GOT3 (cell line): ENCODE results near the gene MRRF.

Source experiments
- DNase-seq: peaks from one replicate; lab custom pipeline; 2025; ENCODE audit warnings: mixed read lengths; lab: John Stamatoyannopoulos, UW

Gene MRRF

DNA sequence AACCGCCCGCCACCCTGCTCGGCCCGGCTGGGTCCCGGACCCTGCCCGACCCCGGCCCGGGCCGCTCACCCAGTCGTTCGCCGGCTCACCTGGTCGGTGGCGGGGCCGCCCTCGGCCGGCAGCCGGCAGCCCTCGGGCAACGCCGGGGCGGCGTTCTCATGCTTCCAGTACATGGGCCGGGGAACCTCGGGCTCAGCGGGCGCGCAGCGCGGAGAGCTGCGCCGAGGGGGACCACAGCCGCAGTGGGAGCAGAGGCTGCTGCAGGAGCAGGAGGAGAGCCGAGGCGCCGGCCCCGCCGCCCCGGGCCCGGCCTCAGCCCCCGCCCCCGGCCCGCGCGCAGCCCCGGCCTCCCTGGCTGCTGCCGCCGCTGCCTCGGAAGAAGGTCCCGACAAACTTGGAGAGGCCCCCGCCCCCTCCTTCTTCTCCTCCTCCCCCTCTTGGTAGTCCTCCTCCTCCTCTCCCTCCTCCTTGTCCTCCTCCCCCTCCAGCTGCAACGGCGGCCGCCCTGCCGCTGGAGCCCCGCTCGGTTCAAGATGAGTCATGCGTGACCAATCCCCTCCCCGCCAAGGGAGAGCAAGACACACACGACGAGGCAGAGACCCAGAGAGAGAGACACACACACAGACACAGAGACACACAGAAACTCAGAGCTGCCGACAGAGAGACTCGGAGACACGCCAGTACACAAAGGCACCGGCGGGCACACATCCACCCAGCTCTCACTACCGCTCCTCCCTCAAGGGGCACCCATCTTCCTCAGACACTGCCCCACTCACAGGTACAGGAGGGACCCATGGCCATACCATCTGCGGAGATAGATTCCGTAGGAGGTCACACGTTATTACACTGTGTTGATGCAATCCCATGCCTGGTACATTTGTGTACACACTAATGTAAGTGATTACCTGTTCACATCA lies 35.9 kb upstream of the MRRF start, which contains the start of gene LHX6:
Gene LHX6 (minus strand): TSS at position 390 of the 917 bp plus-strand sequence. CDS start 217 bp downstream, at position 173.
- no peak for DNase-seq

DNA sequence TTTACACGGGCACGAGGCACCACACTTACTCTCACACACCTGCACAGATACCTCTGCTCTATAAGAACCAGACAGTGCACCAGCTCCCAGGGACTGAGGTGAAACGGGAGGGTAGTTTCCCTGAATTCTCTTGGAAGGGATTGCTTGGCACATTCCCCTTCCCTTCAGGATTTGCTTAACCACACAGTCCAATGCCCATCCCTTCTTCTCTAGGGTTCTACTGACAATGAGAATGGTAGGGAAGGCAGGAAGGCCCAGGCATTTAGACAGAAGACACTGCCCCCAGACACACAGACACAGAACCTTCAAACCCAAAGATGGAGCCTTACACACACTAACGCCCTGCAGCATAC lies 35.2 kb upstream of the MRRF start:
- DNase-seq, result no peak

DNA sequence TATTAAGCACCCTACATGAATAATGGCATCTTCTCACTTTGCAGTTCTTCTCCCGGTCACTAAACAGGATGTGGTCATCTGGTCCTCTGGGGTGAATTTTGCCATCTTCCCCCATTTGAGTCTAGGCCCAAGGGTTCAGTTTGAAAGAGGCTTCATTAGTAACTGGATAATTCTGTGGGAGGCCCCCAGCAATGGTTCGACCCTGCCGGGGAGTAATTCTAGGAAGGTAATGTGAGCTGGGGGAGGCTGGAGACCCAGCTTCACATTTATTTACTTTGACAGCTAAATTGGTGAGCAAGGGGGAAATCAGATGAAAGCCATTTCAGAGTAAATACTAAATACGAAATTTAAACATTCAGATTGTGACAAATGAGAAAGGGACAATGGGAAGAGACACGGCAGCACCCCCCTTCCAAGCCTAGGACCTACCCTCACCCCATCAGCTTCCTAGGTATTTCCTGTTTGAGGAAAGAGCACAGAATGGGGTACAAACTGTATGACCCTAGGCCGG lies 31.8 kb upstream of the MRRF start:
- no peak for DNase-seq

DNA sequence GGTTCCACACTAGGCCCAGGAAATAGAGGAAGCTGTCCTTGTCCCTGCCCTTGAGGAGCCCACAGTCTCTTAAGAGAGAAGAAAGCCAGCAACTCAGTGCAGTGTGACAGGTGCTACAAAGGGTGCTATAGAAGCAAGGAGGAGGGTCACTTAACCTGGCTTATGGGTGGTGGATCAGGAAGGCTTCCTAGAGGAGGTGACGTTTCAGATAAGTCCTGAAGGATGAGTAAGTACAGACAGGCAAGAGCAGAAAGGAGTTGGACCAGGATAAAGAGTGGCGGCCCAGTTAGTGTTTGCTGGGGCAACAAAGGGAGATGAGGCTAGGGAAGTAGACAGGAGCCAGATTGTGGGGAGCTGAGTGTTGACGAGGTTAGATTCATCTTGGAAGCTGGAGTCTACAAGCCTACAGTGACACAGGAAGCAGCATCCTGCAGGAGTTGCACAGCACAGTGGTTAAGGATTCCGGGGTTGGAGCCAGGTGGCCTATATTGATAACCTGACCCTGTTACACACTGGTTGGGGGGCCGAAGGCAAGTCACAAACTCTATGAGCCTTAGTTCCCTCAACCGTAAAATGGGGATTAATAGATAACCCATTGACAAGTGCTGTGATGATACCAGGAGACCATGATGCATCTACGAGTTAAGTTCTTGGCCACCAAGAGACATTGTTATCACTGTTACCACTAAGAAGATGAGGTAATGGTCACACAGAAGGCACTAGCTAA lies 30.5 kb upstream of the MRRF start:
- DNase-seq, result no peak

DNA sequence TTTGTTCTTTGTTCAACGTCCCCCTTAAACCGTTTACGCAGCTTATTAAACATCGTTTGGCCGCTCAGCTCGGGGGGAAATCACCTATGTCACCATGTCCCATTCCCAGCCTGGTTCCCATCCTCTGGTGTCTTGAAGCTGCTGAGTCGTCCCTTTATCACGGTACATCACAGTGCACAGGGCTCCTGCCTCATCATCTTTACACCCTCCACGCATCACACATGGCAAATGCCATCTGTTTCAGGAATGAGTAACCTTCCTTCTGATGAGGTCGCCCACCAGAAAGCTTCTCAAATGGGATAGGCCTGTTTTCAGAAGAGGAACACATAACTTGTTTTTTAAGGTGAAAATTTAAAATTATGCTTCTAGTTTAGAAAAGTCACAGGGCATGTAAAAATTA lies 28.0 kb upstream of the MRRF start:
- DNase-seq, result no peak

DNA sequence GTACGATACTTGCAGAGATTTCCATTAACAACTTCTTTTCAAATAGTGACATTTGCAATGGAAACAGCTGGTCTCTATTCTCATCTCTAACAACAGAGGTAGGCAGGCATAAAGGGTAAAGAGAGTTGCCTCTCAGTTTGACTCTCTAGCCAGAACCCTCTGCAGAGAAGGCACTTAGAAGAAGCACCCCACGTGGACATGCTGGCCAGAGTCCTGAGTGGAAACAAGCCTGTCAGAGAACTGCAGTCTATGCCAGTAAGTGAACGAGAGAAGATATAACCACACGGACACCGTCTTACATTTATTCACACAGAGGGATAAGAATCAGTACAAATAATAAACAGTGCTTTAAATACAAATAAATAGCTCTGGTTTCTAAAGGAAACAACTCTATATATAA lies 25.0 kb upstream of the MRRF start:
- DNase-seq, result no peak

DNA sequence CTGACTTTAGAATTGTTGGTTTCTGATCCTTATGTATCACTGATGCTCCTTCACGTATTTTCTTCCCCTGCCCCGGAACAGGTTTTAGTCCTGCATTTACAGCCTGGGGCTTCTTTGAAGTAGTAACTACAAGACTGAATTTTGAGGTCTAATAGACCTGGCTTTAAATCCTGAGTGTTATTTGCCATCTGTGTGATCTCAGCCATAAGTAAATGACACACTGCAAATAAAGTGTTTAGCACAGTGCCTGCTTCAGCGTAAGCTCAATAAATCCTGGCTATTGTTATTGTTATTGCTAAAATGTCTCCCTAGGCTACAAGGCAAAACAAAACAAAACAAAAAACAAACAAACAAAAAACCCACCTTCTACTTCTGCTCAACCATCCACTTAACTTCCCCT lies 20.3 kb upstream of the MRRF start:
- DNase-seq, result no peak

DNA sequence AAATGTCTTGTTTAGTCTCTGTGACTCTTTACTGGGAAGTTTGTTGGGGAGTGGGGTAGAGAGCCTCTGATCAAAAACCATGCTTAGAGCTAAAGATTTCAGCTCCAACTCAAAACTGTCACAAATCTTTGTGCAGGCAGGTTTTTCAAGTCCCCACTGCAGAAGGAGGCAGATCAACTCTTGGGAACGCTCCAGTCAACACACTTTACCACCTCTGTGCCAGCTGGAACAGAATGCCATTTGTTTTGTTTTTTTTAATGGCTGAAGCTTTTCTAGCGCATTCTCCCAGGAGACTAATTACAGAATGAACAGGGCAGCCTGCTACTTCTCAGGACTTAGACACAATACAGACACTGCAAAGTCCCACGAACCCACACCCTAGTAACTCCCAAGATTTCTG lies 18.0 kb upstream of the MRRF start:
- DNase-seq, result no peak

DNA sequence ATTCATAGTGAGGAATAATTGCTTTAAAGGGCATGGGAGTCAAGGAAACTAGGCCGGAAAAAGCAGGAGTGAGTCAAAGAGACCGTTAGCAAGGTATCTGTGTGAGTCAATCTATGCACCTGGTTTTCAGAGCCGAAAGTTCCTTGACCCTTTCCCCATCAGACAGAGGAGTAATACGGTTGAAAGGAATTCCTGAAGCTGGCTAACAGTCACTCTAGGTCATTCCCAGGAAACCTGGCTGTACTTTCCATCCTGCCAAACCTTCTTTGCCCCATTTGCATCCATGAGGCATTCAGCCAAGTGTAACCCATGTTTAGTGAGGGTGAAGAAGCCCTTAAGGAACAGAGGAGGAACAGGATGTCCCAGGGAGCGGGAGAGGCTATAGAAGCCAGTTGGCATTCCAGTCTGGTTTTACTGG lies 16.2 kb upstream of the MRRF start:
- no peak for DNase-seq

DNA sequence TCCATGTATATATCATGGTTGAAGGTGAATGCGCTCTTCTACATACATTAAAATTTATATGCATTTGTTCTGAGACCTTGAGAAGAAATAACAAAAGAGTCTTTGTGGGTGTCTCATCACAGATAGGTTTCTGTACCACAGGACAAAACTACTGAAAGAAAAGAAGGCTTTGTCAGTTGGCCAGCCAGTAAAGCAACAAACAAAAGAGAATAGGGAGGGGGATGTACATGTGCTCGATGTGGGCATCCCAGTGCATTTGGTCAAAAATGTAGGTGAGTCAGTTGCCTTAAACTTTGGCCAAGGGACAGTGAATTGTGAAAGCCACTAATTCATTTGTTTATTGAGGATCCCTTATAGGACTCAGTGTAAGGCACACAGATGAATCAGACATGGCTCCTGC lies 13.3 kb upstream of the MRRF start:
- DNase-seq, result no peak

DNA sequence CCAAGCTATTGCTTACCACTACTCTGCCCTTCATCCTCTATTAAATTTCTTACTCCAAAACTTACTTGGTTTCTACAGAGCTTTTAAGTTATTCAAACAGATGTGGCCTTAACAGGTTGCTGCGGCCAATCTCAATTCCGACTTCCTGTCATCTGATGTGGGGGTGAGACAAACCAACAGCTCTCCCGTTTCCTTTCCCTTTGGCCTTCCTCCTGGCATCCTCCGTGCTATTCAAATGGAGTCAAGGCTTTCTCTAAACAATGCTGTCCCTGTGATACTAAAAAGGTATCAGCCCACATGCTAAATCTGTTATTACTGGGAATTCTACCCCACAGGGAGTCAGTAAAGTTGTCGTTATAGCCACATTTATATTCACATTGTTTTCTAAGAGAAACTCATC lies 11.9 kb upstream of the MRRF start:
- DNase-seq, result no peak

DNA sequence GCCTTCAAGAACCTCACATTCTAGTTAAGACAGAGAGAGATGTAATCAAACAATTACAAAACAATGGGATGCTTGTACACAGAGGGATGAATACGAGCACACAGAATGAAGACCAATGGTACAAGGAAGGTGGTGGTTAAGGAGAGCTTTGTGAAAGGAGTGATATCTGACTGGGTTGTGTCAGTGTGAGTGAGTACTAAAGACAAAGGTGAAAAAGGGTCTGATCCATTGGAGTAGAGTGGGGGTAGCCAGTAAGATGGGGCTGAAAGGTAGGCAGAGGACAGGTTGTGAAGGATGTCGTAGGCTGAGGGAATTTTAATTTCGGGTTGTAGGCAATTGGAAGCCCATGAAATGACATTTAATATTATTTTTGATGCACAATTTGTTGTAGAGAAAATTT lies 9.9 kb upstream of the MRRF start:
- DNase-seq, result no peak

DNA sequence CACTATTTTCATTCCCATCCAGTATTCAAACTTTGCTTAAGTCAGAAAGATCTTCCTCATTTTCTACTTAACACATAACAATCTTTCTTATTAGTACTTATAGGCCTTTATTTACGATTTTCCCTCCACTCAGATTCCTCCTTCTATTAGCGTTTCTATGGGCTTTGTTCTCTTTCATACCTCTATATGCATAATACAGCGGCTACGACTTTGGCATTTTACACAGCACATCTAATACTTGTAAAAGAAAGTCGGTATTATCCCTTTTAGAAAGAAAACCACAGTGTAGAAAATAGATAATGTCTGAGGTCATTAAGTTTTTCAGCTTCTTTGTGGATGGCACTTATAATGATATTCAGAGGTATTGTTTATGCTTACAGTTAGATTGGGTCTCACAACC lies 8.5 kb upstream of the MRRF start:
- DNase-seq, result no peak

DNA sequence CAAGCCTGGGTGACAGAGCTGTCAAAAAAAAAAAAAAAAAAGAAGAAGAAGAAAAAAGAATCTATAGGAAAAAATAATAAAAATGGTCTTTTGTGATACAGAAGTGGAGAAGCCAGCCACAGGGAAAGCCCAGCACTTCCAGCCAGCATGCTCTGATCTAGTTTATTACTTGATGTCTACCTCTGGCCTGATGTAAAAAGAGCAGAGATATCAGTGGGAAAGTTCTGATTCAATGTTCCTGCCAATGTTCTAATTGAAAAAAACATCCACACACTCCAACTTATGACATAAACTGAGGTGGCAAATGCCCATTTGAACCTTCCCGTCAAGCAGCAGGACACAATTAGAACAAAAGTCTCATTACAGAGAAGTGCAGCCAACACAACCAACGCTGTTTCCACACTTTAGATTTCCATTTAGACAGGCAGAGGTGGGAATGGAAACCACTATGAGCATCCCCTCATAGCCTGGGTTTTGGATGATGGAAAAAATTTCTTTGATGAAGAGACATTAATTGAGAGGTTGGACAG lies 5.7 kb upstream of the MRRF start:
- no peak for DNase-seq

DNA sequence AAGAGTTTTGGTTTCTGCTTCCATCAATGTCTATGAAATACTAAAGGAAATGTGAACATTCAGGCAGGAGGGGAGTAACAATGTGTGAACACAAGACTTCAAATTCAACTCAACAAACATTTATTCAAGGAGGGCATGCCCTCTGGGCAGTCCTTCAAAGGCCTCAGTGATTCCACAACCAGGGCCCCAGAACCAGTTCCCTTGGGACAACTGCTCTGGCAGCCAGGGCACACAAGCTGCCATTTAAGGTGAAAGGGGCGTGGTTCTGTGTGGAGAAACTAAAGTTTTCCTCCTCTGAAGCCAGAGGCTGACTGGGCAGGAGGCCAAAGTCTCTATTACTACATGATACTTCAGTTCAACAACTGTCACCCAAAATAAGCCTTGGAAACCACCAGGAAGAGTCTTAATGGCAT lies 3.2 kb upstream of the MRRF start:
- no peak for DNase-seq

DNA sequence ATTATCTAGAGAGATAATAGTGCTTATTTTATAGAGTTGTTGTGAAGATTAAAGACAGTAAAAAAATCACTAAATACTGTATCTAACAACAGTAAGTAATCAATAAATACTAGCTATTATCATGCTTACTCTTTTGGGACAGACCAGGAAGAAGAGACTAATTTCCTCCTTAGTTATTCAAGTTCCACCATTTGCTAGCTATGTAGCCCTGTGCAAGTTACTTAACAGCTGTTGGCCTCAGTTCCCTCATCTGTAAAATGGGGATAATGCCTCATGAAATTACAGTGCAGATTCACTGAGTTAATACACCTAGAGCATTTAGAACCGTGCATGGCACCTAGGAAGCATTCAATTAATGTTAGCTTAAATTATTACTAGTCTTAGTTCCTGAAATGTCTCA lies 2.6 kb upstream of the MRRF start:
- DNase-seq, result no peak

DNA sequence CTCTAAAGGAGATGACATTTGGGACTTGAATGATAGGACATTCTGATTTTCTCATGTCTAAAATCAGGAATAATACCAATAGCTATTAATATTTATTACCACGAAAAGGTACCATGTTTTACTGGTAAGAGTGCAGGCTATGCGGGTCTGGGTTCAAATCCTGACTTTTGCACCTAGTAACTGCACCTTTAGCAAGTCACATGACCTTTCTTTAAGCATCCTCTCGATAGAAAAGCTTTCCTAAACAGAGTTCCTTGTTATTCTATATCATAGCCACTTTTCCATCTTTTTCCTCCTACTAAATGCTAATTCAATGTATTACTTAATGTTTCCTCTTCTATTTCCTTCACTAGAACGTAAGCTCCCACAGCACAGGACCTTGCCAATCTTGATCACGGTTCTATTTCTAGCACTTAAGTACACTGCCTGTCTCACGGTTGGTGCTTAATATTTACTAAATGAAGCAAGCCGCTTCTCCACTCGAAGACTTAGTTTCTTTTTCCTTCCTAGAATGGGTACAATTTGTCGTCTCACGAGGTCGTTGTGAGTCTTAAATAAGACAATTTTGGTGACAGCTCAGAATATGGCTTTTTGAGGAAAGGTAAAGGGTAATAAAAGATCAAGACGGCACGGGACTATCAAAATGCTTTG lies 858 bp upstream of the MRRF start:
- DNase-seq, result no peak

DNA sequence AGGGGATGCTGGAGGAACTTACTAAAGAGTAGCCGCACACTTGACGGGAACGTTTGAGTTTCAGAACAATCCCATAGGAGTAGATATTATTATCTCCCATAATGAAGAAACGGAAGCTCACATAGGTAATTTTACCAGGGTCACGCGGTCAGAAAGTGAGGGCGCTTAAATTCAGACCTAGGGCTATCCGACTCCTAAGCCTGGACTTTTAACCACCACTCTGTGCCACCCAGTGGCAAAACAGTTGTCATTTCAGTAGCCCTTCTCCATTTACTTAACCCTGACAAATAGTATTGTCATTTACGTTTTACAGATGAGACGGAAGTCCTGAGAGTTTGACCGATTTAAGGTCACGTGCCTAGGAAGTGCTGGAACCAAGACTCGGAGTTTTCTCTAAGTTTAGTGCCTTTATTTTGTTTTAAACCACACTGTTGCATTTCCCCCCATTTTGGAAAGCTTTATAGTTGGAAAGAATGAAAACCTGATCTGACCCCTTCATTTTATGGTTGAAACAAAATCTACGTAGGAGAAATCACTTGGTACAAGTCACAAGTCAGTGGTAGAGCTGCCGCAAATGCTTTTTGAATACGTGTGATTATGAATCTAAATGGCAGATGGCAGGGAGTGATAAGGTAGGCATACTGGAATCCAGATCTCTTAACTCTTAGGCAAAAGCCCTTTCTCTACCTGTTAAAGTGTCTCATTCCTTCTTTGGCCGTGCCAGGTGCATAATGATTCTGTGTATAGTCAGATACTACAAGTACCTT lies 650 bp downstream of the MRRF start:
- no peak for DNase-seq

DNA sequence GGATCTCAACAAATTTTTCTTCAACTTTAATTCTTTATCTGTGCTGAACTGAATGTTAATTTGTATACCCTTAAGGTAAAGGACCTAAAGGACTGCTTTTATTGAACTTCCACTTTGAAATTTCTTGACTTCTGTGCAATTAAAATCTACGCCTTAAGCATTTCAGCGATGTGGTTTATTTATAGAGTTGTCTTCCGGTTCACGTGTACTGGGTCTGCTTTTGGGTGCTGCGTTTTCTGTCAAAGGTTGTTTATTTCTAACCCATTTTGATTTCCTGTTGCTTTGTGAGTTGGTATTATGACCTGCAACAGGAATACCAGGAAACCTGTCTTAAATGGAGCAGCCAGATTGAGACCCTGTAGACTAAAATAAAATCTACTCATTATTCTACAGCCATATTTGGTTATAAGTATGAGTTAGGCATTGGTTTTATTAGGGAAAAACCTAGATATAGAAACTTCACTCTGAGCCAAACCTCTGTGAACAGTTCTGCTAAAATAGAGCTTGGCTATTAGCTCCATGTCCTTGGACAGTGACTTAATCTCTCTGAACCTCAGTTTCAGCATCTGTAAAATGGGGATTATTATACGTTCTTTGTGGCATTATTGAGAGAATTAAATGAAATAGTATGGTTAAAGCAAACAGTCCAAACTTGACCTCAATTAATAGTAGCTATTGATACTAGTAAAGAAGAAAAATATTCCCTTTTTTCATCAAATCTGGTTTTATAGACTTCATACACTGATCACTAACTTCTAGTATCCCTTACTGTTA lies 3.5 kb downstream of the MRRF start:
- DNase-seq, result no peak

DNA sequence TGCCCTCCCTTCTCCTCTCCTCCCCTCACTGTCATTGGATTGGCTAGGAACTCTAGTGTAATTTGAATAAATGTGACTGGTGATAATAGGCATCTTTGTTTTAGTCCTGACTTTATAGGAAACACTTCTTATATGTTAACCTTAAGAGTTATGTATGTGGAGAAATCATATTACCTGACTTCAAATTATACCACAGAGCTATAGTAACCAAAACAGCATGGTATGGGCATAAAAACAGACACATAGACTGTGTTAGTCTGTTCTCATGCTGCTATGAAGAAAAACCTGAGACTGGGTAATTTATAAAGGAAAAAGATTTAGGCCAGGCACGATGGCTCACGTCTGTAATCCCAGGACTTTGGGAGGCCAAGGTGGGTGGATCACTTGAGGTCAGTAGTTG lies 9.4 kb downstream of the MRRF start:
- DNase-seq, result no peak

DNA sequence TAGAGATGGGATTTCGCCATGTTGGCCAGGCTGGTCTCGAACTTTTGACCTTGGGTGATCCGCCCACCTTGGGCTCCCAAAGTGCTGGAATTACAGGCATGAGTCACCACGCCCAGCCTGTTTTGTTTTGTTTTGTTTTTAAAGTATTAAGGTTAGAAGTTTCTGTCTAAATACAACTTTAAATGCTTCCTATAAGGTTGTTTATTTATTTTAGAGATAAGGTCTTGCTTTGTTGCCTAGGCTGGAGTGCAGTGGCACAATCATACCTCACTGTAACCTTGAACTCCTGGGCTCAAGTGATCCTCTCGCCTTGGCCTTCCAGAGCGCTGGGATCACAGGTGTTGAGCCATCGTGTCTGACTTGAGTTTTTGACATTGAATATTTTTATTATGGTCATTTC lies 11.4 kb downstream of the MRRF start:
- DNase-seq, result no peak
